ENCODE data around the gene SDK2.

- no peak for TF ChIP-seq CTCF (conservative IDR thresholded peaks at IDR 0.05; ENCODE audit: low read depth in 2 of 2)
- no peak for TF ChIP-seq EZH2 (IDR thresholded peaks at IDR 0.05; ENCODE audit: low read depth, unreplicated experiment)
- TF ChIP-seq REST (IDR thresholded peaks at IDR 0.05; ENCODE audit: unreplicated experiment) = no peak
- TF ChIP-seq POLR2AphosphoS5 (IDR thresholded peaks at IDR 0.05; ENCODE audit: low read depth) = no peak
- TF ChIP-seq ETS1 (IDR thresholded peaks at IDR 0.05) = no peak
- TF ChIP-seq EZH2phosphoT487 (IDR thresholded peaks at IDR 0.05; ENCODE audit: unreplicated experiment) = no peak
- no peak for TF ChIP-seq CREB1 (CRISPR knock-in tag; IDR thresholded peaks at IDR 0.05; ENCODE audit: low read depth)
- no peak for TF ChIP-seq JUNB (IDR thresholded peaks at IDR 0.05; ENCODE audit: unreplicated experiment)
- no peak for TF ChIP-seq STAT1 (IDR thresholded peaks at IDR 0.05; ENCODE audit: unreplicated experiment)
These were observed 46.4 kb upstream of the SDK2 start for GRCh38 chr17:73690676-73691075.
